Duodenal mucosa (tissue), 2 donors: Measurements from ENCODE around the gene KREMEN2.
A peak's percentile ranks its signal among the peaks of the same experiment; 100 is the strongest.

ENCODE experiments used
- H3K27ac ChIP-seq: one replicate; pipeline ENCODE4 v1.7.0; 2013; ENCODE audit warnings: low read depth, low read length
- H3K27me3 ChIP-seq, 2 donors: one replicate each; pipeline ENCODE4 v1.7.0; 2013; ENCODE audit warnings: low read length in 2 of 2, control low read depth in 1 of 2; ENCODE audit not compliant: insufficient read depth in 2 of 2, control insufficient read depth in 1 of 2
- H3K36me3 ChIP-seq, 2 donors: one replicate each; pipeline ENCODE4 v1.7.0; 2013; ENCODE audit warnings: low read length in 2 of 2, control low read depth in 1 of 2; ENCODE audit not compliant: insufficient read depth in 2 of 2, control insufficient read depth in 1 of 2
- H3K4me1 ChIP-seq, 2 donors: one replicate each; pipeline ENCODE4 v1.7.0; 2013; ENCODE audit warnings: low read length in 2 of 2, control low read depth in 1 of 2; ENCODE audit not compliant: insufficient read depth in 2 of 2, control insufficient read depth in 1 of 2
- H3K4me3 ChIP-seq, 2 donors: one replicate each; pipeline ENCODE4 v1.7.0; 2013; ENCODE audit warnings: low read length in 2 of 2, low read depth in 1 of 2
- H3K9ac ChIP-seq, 2 donors: one replicate each; pipeline ENCODE4 v1.7.0; 2013; ENCODE audit warnings: low read length in 2 of 2, low read depth in 1 of 2
- H3K9me3 ChIP-seq, 2 donors: one replicate each; pipeline ENCODE4 v1.7.0; 2013; ENCODE audit warnings: low read length in 2 of 2, control low read depth in 1 of 2; ENCODE audit not compliant: control insufficient read depth in 1 of 2

KREMEN2 gene

GRCh38 chr16:2999929-3000328 is 35.9 kb downstream of the KREMEN2 start:
- H3K36me3 ChIP-seq = no peaks in the 10 kb centered on the region
- peaks cover 0 to 4% of the 10 kb centered on the region in 2 donors for H3K4me1 ChIP-seq
- no peaks in the 10 kb centered on the region for H3K9me3 ChIP-seq
- H3K27me3 ChIP-seq = no peaks in the 10 kb centered on the region
- no peak overlapping the region for H3K27ac ChIP-seq
- no peak overlapping the region for H3K4me3 ChIP-seq
- H3K9ac ChIP-seq = no peak overlapping the region

DNA sequence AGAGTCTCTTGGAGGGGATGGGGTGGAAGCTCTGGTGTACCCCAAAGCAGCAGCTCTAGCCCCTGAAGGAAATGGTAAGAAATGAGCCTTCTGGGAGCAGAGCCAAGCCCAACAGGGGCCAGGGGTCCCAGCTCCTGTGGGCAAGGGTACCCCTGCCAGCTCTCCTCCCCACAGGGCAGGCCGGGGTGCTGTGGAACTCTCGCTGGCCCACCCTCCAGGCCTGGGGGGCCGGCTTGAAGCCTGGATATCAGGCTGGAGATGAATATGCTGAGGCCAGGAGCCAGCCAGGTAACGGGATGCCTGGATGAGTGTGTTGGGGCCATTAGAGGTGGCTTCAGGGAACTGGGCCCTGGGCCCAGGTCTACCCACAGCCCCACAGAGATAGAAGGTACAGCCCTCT is 36.5 kb downstream of the KREMEN2 start:
- Histone ChIP-seq H3K4me1 (peaks cover 0 to 4% of the 10 kb centered on the region in 2 donors), H3K9me3 (no peaks in the 10 kb centered on the region), H3K27me3 (no peaks in the 10 kb centered on the region), H3K27ac (no peak overlapping the region), H3K36me3 (no peaks in the 10 kb centered on the region), H3K4me3 (no peak overlapping the region), H3K9ac (no peak overlapping the region)

DNA sequence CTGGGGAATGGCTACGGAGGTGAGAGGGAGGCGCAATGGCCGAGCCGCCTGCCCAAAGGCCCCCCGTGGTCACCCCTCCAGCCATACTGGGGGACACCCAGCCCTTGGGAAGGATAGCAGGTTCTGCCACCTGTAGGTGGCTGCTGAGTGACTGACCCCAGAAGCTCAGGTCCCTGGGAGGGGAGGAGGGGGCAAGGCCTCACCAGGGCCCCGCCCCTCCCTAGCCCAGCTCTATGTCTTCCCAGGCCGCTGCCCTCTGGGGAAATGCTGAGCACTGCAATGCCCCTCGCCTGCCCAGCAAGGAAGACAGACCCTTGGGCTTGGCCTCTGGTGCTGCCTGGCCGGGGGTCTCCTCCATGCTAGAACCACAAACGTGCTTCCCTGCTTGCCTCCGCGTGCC is 37.2 kb downstream of the KREMEN2 start:
- no peaks in the 10 kb centered on the region for H3K36me3 ChIP-seq
- peaks cover 0 to 10% of the 10 kb centered on the region in 2 donors for H3K4me1 ChIP-seq
- H3K27me3 ChIP-seq = no peaks in the 10 kb centered on the region
- H3K9me3 ChIP-seq = no peaks in the 10 kb centered on the region
- H3K9ac ChIP-seq = no peak overlapping the region
- H3K4me3 ChIP-seq = no peak overlapping the region
- no peak overlapping the region for H3K27ac ChIP-seq

DNA sequence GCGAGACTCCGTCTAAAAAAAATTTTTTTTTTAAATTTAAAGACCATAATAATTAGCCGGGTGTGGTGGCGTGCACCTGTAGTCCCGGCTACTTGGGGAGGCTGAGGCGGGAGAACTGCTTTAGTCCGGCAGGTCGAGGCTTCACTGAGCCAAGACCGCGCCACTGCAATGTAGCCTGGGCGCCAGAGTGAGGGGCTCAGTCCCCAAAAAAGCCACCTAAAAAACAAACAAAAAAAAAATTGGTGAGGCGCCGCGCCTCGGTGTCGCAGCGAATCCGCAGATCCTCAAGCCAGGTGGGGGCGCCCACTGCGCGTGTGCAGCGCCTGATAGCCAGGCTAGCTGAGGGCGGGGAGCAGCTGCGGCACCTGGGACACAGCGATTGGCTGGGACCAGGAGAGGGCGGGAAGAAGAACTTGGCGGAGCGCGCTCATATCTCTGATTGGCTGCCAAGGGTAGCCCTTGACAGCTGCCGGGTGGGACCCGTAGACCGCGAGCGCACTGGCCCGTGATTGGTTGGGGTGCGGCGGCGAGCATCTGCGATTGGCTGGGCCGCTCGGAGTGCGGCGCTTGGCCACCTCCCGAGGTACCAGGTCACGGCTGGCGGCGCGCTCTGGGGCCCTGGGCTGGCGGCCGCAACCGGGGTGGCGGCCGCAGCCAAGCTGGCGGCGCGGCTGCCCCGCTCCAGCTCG is 39.7 kb downstream of the KREMEN2 start:
- peaks cover 24 to 32% of the 10 kb centered on the region in 2 donors for H3K4me1 ChIP-seq
- no peaks in the 10 kb centered on the region for H3K9me3 ChIP-seq
- no peak overlapping the region for H3K9ac ChIP-seq
- H3K27me3 ChIP-seq = no peaks in the 10 kb centered on the region
- H3K4me3 ChIP-seq = no peak overlapping the region
- no peak overlapping the region for H3K27ac ChIP-seq
- H3K36me3 ChIP-seq = no peaks in the 10 kb centered on the region

DNA sequence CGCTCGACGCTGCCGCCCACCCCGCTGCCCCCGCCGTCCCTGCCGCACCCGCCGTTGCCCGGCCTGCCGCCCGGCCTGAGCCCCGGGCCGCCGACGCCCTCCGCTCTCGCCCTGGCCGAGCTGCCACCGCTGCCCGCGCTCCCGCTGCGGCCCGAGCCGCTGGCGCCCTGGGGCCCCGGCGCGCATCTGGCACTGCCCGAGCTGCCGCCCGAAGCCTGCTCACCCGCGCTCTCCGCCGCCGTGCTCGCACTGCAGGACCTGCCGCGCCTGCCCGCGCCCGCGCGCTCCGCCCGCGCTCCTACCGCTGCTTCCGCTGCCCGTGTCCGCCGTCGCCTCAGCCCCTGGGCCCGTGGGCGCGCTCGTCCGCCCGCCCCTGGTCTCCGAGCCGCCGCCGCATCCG is 40.2 kb downstream of the KREMEN2 start:
- Histone ChIP-seq H3K27me3 (no peaks in the 10 kb centered on the region), H3K9ac (no peak overlapping the region), H3K4me1 (peaks cover 25 to 38% of the 10 kb centered on the region in 2 donors), H3K27ac (no peak overlapping the region), H3K4me3 (no peak overlapping the region), H3K9me3 (no peaks in the 10 kb centered on the region), H3K36me3 (no peaks in the 10 kb centered on the region)

GRCh38 chr16:3004781-3005284 is 40.8 kb downstream of the KREMEN2 start:
- no peaks in the 10 kb centered on the region for H3K27me3 ChIP-seq
- H3K4me1 ChIP-seq = peaks cover 25 to 41% of the 10 kb centered on the region in 2 donors
- H3K9me3 ChIP-seq = no peaks in the 10 kb centered on the region
- H3K9ac ChIP-seq = peak overlapping the region; percentile 65 to 74
- H3K4me3 ChIP-seq = peak overlapping the region; percentile 59 to 72
- H3K36me3 ChIP-seq = no peaks in the 10 kb centered on the region
- H3K27ac ChIP-seq = peak overlapping the region; percentile 71

GRCh38 chr16:3007059-3007956 is 43.2 kb downstream of the KREMEN2 start:
- peak overlapping the region; percentile 38 to 57 for H3K4me3 ChIP-seq
- H3K9ac ChIP-seq = peak overlapping the region; percentile 63 to 65
- no peaks in the 10 kb centered on the region for H3K36me3 ChIP-seq
- H3K27me3 ChIP-seq = no peaks in the 10 kb centered on the region
- H3K9me3 ChIP-seq = no peaks in the 10 kb centered on the region
- H3K27ac ChIP-seq = peak overlapping the region; percentile 80
- H3K4me1 ChIP-seq = peaks cover 32 to 48% of the 10 kb centered on the region in 2 donors

GRCh38 chr16:3007957-3008689 is 44.0 kb downstream of the KREMEN2 start:
- H3K9me3 ChIP-seq = no peaks in the 10 kb centered on the region
- H3K27ac ChIP-seq = peak overlapping the region; percentile 80
- no peaks in the 10 kb centered on the region for H3K36me3 ChIP-seq
- H3K4me1 ChIP-seq = peaks cover 33 to 52% of the 10 kb centered on the region in 2 donors
- H3K9ac ChIP-seq = peak overlapping the region; percentile 63 to 65
- H3K27me3 ChIP-seq = peaks cover 0 to 3% of the 10 kb centered on the region in 2 donors
- peak overlapping the region; percentile 33 to 38 for H3K4me3 ChIP-seq

- no peaks in the 10 kb centered on the region for H3K36me3 ChIP-seq
- H3K27me3 ChIP-seq = peaks cover 0 to 5% of the 10 kb centered on the region in 2 donors
- H3K9ac ChIP-seq = peak overlapping the region; percentile 32 to 65
- H3K4me1 ChIP-seq = peaks cover 33 to 53% of the 10 kb centered on the region in 2 donors
- no peaks in the 10 kb centered on the region for H3K9me3 ChIP-seq
- peak overlapping the region; percentile 4 to 38 for H3K4me3 ChIP-seq
- H3K27ac ChIP-seq = no peak overlapping the region
Observed at GRCh38 chr16:3008690-3009037, 44.6 kb downstream of the KREMEN2 start.
